ENCODE data around the gene MYOM1.

The MYOM1 gene

DNA sequence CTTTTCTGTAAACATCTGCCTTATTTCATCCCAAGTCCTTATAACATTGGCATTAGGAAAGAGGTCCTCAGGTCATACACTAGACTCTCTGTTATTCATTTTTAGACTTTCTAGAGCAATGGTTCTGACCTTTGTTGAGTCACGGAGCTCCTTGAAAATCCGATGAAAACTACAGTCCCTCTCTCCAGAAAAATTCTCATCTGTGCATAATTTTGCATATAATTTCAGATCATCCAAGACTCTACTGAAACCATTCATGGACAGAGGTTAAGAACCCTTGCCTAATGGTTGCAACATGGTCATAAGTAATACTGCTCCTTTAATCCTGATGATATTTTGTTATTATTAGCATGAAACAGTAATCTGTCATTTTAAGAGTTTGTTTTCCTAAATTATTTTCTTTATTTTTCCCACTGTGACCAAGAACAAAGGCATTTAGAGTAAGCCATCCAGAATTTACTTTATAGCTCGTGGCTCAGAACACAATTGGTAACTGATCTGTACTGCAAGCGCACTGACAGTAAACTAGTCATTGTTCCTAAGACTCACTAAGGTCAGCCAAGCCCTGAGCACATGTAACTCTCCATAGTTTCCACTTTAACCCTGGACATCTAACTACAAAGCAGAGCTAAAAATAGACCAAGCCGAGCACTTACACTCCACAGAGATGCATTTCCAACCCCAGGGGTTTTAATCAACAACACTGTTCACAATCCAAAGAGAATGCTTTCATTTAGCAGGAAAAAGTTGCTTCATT, 8.4 kb downstream of the MYOM1 start:
- Histone ChIP-seq H3K4me1 (ENCODE audit: control insufficient read depth in 1 of 2, insufficient read depth in 2 of 2, low read length in 2 of 2) (peaks cover 0 to 2% of the 10 kb centered on the region in 2 experiments), H3K79me1 (ENCODE audit: low read length) (no peaks in the 10 kb centered on the region), H4K91ac (ENCODE audit: low read depth, low read length) (no peak overlapping the region), H3K14ac (ENCODE audit: low read length) (no peak overlapping the region), H3K36me3 (ENCODE audit: control insufficient read depth in 1 of 2, insufficient read depth in 2 of 2, low read length in 2 of 2) (no peaks in the 10 kb centered on the region), H3K27ac (ENCODE audit: low read depth, low read length) (no peak overlapping the region), H4K8ac (ENCODE audit: low read depth, low read length) (no peak overlapping the region), H3K4me3 (ENCODE audit: low read depth, low read length) (no peak overlapping the region), H3K9ac (ENCODE audit: low read length) (no peak overlapping the region), H2AFZ (ENCODE audit: insufficient read depth, low read length, poor library complexity) (no peak overlapping the region), H4K12ac (ENCODE audit: low read depth, low read length) (no peak overlapping the region), H2AK5ac (ENCODE audit: low read length) (no peak overlapping the region), H3K9me3 (ENCODE audit: insufficient read depth, low read depth, low read length) (no peaks in the 10 kb centered on the region), H3K4ac (ENCODE audit: low read depth, low read length) (no peak overlapping the region), H2BK12ac (ENCODE audit: low read length) (no peak overlapping the region), H3K23ac (ENCODE audit: low read length) (no peak overlapping the region), H3K79me2 (ENCODE audit: control insufficient read depth, insufficient read depth, low read length, poor library complexity) (no peaks in the 10 kb centered on the region), H3K18ac (ENCODE audit: low read length) (no peak overlapping the region), H2BK5ac (ENCODE audit: low read depth, low read length, poor library complexity) (no peak overlapping the region), H2BK120ac (ENCODE audit: insufficient read depth, low read length, poor library complexity) (no peak overlapping the region), H3K4me2 (ENCODE audit: low read length) (no peak overlapping the region), H3K27me3 (ENCODE audit: insufficient read depth, low read length) (no peaks in the 10 kb centered on the region)
- WGBS (ENCODE audit: extremely low coverage, insufficient coverage, insufficient read length) = no CpG with 5 or more reads among the region's 5 CpGs
- no peak for DNase-seq

DNA sequence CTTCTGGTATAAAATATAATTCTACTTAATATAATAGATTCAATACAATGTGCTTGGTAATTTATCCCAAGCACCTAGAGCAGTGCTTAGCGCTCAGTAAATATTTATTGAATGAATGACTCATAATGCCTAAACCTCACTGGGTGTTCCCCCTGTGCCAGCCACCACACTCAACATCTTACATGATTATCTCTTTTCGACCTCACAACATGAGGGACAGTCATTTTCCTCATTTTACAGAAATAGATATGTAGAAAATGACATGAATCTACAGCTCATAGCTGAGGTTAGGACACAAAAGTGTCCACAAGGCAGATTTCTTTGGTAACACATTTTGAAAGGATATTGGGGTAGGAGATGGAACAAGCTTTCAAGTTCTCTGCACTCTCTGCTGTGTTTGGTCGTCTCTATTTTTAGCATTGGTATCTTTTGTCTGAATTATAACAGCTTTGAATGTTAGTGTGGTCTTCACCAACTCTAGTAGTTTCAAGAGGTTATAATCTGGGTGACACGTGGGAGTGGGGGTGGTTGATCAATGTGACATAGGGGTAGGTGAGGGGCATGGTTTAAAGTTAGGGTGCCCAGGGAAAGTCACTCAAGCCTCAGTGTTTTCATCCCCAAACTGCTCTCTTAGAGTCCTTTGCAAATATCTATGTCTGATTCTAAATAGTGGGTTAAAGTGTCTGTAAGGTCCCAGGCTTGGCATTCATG, 9.8 kb downstream of the MYOM1 start:
- Histone ChIP-seq H2BK120ac (ENCODE audit: insufficient read depth, low read length, poor library complexity) (no peak overlapping the region), H3K23ac (ENCODE audit: low read length) (no peak overlapping the region), H3K4ac (ENCODE audit: low read depth, low read length) (no peak overlapping the region), H3K9me3 (ENCODE audit: insufficient read depth, low read depth, low read length) (no peaks in the 10 kb centered on the region), H2BK12ac (ENCODE audit: low read length) (no peak overlapping the region), H3K27me3 (ENCODE audit: insufficient read depth, low read length) (no peaks in the 10 kb centered on the region), H2AK5ac (ENCODE audit: low read length) (no peak overlapping the region), H3K4me1 (ENCODE audit: control insufficient read depth in 1 of 2, insufficient read depth in 2 of 2, low read length in 2 of 2) (peaks cover 0 to 2% of the 10 kb centered on the region in 2 experiments), H3K79me2 (ENCODE audit: control insufficient read depth, insufficient read depth, low read length, poor library complexity) (no peaks in the 10 kb centered on the region), H3K4me3 (ENCODE audit: low read depth, low read length) (no peak overlapping the region), H2BK5ac (ENCODE audit: low read depth, low read length, poor library complexity) (no peak overlapping the region), H2AFZ (ENCODE audit: insufficient read depth, low read length, poor library complexity) (no peak overlapping the region), H3K18ac (ENCODE audit: low read length) (no peak overlapping the region), H4K91ac (ENCODE audit: low read depth, low read length) (no peak overlapping the region), H3K27ac (ENCODE audit: low read depth, low read length) (no peak overlapping the region), H3K79me1 (ENCODE audit: low read length) (no peaks in the 10 kb centered on the region), H4K8ac (ENCODE audit: low read depth, low read length) (no peak overlapping the region), H3K14ac (ENCODE audit: low read length) (no peak overlapping the region), H3K4me2 (ENCODE audit: low read length) (no peak overlapping the region), H4K12ac (ENCODE audit: low read depth, low read length) (no peak overlapping the region), H3K36me3 (ENCODE audit: control insufficient read depth in 1 of 2, insufficient read depth in 2 of 2, low read length in 2 of 2) (no peaks in the 10 kb centered on the region), H3K9ac (ENCODE audit: low read length) (no peak overlapping the region)
- peak in 1 of 2 donors; percentile 11 for DNase-seq
- no CpG with 5 or more reads among the region's 4 CpGs for WGBS (ENCODE audit: extremely low coverage, insufficient coverage, insufficient read length)

DNA sequence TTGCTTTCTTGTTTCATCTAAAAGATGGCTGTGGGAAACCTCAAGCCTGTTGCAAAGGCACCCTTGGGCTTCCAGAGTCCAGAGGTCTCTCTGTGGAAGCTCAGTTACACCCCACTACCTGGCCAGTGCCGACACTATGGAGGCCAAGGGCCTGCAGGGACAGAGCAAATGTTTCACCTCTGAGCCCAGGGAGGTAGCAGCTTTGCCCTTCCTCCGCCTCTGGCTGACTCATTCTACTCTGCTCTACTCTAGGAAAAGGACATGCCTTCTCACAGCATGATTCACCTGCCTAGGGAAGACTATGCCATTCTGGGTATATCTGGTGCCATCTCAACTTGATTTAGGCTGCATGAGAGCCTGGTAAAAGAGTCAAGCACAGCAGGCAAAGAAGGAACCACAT, 12.2 kb downstream of the MYOM1 start:
- peak; percentile 10 to 36 for DNase-seq
- Histone ChIP-seq H2BK120ac (ENCODE audit: insufficient read depth, low read length, poor library complexity) (no peak overlapping the region), H3K14ac (ENCODE audit: low read length) (no peak overlapping the region), H3K18ac (ENCODE audit: low read length) (no peak overlapping the region), H3K79me2 (ENCODE audit: control insufficient read depth, insufficient read depth, low read length, poor library complexity) (no peaks in the 10 kb centered on the region), H4K8ac (ENCODE audit: low read depth, low read length) (no peak overlapping the region), H3K9me3 (ENCODE audit: insufficient read depth, low read depth, low read length) (no peaks in the 10 kb centered on the region), H2AK5ac (ENCODE audit: low read length) (no peak overlapping the region), H3K36me3 (ENCODE audit: control insufficient read depth in 1 of 2, insufficient read depth in 2 of 2, low read length in 2 of 2) (no peaks in the 10 kb centered on the region), H2BK12ac (ENCODE audit: low read length) (no peak overlapping the region), H3K4me2 (ENCODE audit: low read length) (no peak overlapping the region), H4K12ac (ENCODE audit: low read depth, low read length) (no peak overlapping the region), H3K27me3 (ENCODE audit: insufficient read depth, low read length) (no peaks in the 10 kb centered on the region), H2AFZ (ENCODE audit: insufficient read depth, low read length, poor library complexity) (no peak overlapping the region), H3K4me3 (ENCODE audit: low read depth, low read length) (no peak overlapping the region), H3K4ac (ENCODE audit: low read depth, low read length) (no peak overlapping the region), H3K9ac (ENCODE audit: low read length) (no peak overlapping the region), H3K23ac (ENCODE audit: low read length) (no peak overlapping the region), H3K79me1 (ENCODE audit: low read length) (no peaks in the 10 kb centered on the region), H4K91ac (ENCODE audit: low read depth, low read length) (no peak overlapping the region), H3K27ac (ENCODE audit: low read depth, low read length) (no peak overlapping the region), H3K4me1 (ENCODE audit: control insufficient read depth in 1 of 2, insufficient read depth in 2 of 2, low read length in 2 of 2) (peaks cover 0 to 2% of the 10 kb centered on the region in 2 experiments), H2BK5ac (ENCODE audit: low read depth, low read length, poor library complexity) (no peak overlapping the region)
- no CpG with 5 or more reads among the region's 2 CpGs for WGBS (ENCODE audit: extremely low coverage, insufficient coverage, insufficient read length)

DNA sequence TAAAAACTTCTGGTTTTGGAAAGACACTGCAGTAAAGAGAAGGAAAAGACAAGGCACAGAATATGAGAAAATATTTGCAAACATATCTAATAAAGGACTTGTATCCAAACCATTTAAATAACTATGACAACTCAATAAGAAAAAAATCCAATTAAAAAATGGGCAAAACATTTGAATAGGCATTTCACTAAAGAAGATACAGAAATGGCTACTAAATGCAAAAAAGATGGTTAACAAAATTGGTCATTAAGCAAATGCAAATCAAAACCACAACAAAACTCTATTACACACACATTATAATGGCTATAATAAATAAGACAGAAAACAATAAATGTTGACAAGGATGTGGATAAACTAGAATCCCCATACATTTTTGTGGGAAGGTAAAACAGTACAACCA, 14.5 kb downstream of the MYOM1 start:
- no peak overlapping the region for H2BK120ac ChIP-seq (ENCODE audit: insufficient read depth, low read length, poor library complexity)
- no peak overlapping the region for H3K4me2 ChIP-seq (ENCODE audit: low read length)
- H3K18ac ChIP-seq (ENCODE audit: low read length) = no peak overlapping the region
- H3K9ac ChIP-seq (ENCODE audit: low read length) = no peak overlapping the region
- no peaks in the 10 kb centered on the region for H3K79me1 ChIP-seq (ENCODE audit: low read length)
- H3K4ac ChIP-seq (ENCODE audit: low read depth, low read length) = no peak overlapping the region
- no peak overlapping the region for H2AFZ ChIP-seq (ENCODE audit: insufficient read depth, low read length, poor library complexity)
- no peak overlapping the region for H3K4me3 ChIP-seq (ENCODE audit: low read depth, low read length)
- no peak overlapping the region for H3K27ac ChIP-seq (ENCODE audit: low read depth, low read length)
- H3K27me3 ChIP-seq (ENCODE audit: insufficient read depth, low read length) = no peaks in the 10 kb centered on the region
- H3K79me2 ChIP-seq (ENCODE audit: control insufficient read depth, insufficient read depth, low read length, poor library complexity) = no peaks in the 10 kb centered on the region
- H2BK12ac ChIP-seq (ENCODE audit: low read length) = no peak overlapping the region
- no peak for DNase-seq
- no peak overlapping the region for H4K12ac ChIP-seq (ENCODE audit: low read depth, low read length)
- no peaks in the 10 kb centered on the region for H3K4me1 ChIP-seq (ENCODE audit: control insufficient read depth in 1 of 2, insufficient read depth in 2 of 2, low read length in 2 of 2)
- H4K91ac ChIP-seq (ENCODE audit: low read depth, low read length) = no peak overlapping the region
- H2AK5ac ChIP-seq (ENCODE audit: low read length) = no peak overlapping the region
- H3K36me3 ChIP-seq (ENCODE audit: control insufficient read depth in 1 of 2, insufficient read depth in 2 of 2, low read length in 2 of 2) = no peaks in the 10 kb centered on the region
- H3K23ac ChIP-seq (ENCODE audit: low read length) = no peak overlapping the region
- H2BK5ac ChIP-seq (ENCODE audit: low read depth, low read length, poor library complexity) = no peak overlapping the region
- no peaks in the 10 kb centered on the region for H3K9me3 ChIP-seq (ENCODE audit: insufficient read depth, low read depth, low read length)
- H3K14ac ChIP-seq (ENCODE audit: low read length) = no peak overlapping the region
- no peak overlapping the region for H4K8ac ChIP-seq (ENCODE audit: low read depth, low read length)
